SK-N-SH (cell line): Measurements from ENCODE around the gene PNMA6E. TPM values are rescaled to one million over a fixed set of nuclear protein-coding genes. Genes with fewer than 3 reads are reported as not detected.

ENCODE experiments used
- CTCF ChIA-PET: fragments of 300-600, 350-600 bp; formaldehyde crosslinking; extraction: SDS; loops from one replicate; lab custom pipeline; 2021; lab: Yijun Ruan, JAX
- POLR2A ChIA-PET: fragments of 350-600 bp; sonication (Branson Sonifier 250); formaldehyde crosslinking; extraction: SDS; loops from one replicate; lab custom pipeline; 2020; ENCODE audit warnings: antibody characterized with exemption, inconsistent platforms; lab: Yijun Ruan, JAX
- DNase-seq: peaks from one replicate; pipeline ENCODE4 v3.0.0; 2012
- H2AFZ ChIP-seq: fragments of 200-600 bp; sonication (generic); 2 replicates; pipeline ENCODE4 v1.8.1; 2016; ENCODE audit warnings: antibody characterized with exemption, mild to moderate bottlenecking, low read depth
- H3F3A ChIP-seq: fragments of 200-600 bp; sonication (generic); replicated peaks from 2 replicates; pipeline ENCODE3; 2016; ENCODE audit warnings: antibody characterized with exemption, mild to moderate bottlenecking; ENCODE audit not compliant: insufficient read depth
- H3K27ac ChIP-seq, 2 experiments: fragments of 200-500 bp in 1 of 2; fragments of 200-600 bp in 1 of 2; sonication (Bioruptor generic) in 1 of 2; sonication (generic), shearing (Covaris generic) in 1 of 2; 2 replicates each; pipeline versions ENCODE4 v1.5.1 to v1.6.1; 2014 to 2016; ENCODE audit warnings: low read depth in 2 of 2, inconsistent platforms in 1 of 2, low read length in 1 of 2, mild to moderate bottlenecking in 1 of 2, mixed read lengths in 1 of 2
- H3K27me3 ChIP-seq: fragments of 200-600 bp; sonication (generic), shearing (Covaris generic); 2 replicates; pipeline ENCODE4 v1.6.1; 2016; ENCODE audit warnings: mixed run types; ENCODE audit not compliant: insufficient read depth
- H3K36me3 ChIP-seq, 2 experiments: fragments of 200-500 bp in 1 of 2; fragments of 200-600 bp in 1 of 2; sonication (Bioruptor generic) in 1 of 2; sonication (generic) in 1 of 2; replicated peaks in 1 of 2; 2 replicates each; pipeline versions ENCODE3 to v1.5.1; 2014 to 2016; ENCODE audit warnings: low read length in 1 of 2, mild to moderate bottlenecking in 1 of 2; ENCODE audit not compliant: insufficient read depth in 2 of 2, control insufficient read depth in 1 of 2
- H3K4me1 ChIP-seq, 2 experiments: fragments of 200-500 bp in 1 of 2; fragments of 200-600 bp in 1 of 2; sonication (Bioruptor generic) in 1 of 2; sonication (generic), shearing (Covaris generic) in 1 of 2; 2 replicates each; pipeline versions ENCODE4 v1.5.1 to v1.6.1; 2014 to 2016; ENCODE audit warnings: low read depth in 1 of 2, low read length in 1 of 2, mixed run types in 1 of 2; ENCODE audit not compliant: insufficient read depth in 2 of 2, control insufficient read depth in 1 of 2
- H3K4me2 ChIP-seq: fragments of 200-600 bp; sonication (generic), shearing (Covaris generic); 2 replicates; pipeline ENCODE4 v1.6.1; 2017; ENCODE audit warnings: mixed run types
- H3K4me3 ChIP-seq, 2 experiments: fragments of 200-500 bp in 1 of 2; fragments of 200-600 bp in 1 of 2; sonication (Bioruptor generic) in 1 of 2; sonication (generic), shearing (Covaris generic) in 1 of 2; 2 replicates each; pipeline versions ENCODE4 v1.5.1 to v1.8.1; 2014 to 2016; ENCODE audit warnings: low read depth in 2 of 2, inconsistent platforms in 1 of 2, low read length in 1 of 2, mild to moderate bottlenecking in 1 of 2, mixed read lengths in 1 of 2, moderate library complexity in 1 of 2
- H3K79me2 ChIP-seq: fragments of 200-600 bp; sonication (generic); 2 replicates; pipeline ENCODE4 v1.8.1; 2017; ENCODE audit warnings: mild to moderate bottlenecking; ENCODE audit not compliant: insufficient read depth
- H3K9ac ChIP-seq: fragments of 200-600 bp; sonication (generic); 2 replicates; pipeline ENCODE4 v1.6.1; 2017; ENCODE audit warnings: mixed run types
- H3K9me2 ChIP-seq: fragments of 200-600 bp; sonication (generic); 2 replicates; pipeline ENCODE4 v1.6.1; 2017; ENCODE audit warnings: mixed run types
- H3K9me3 ChIP-seq: fragments of 200-600 bp; sonication (generic); 2 replicates; pipeline ENCODE4 v1.6.1; 2017; ENCODE audit warnings: mixed run types, mild to moderate bottlenecking, moderate library complexity
- H4K20me1 ChIP-seq: fragments of 200-600 bp; sonication (generic); 2 replicates; pipeline ENCODE4 v1.6.1; 2017; ENCODE audit warnings: mild to moderate bottlenecking, mixed run types; ENCODE audit not compliant: insufficient read depth
- CHD2 ChIP-seq: fragments of 150-350 bp; IDR thresholded peaks from 2 replicates; pipeline ENCODE4 v1.6.1; 2018; ENCODE audit warnings: low read length; ENCODE audit not compliant: partially characterized antibody
- CTCF ChIP-seq: fragments of 200-600 bp; sonication (generic); IDR thresholded peaks from 2 replicates; pipeline ENCODE4 v1.6.1; 2017; ENCODE audit warnings: antibody characterized with exemption, mild to moderate bottlenecking, moderate library complexity
- GABPA ChIP-seq: IDR thresholded peaks from 2 replicates; pipeline ENCODE4 v1.4.0; 2012; ENCODE audit warnings: low read depth, mild to moderate bottlenecking
- JUND ChIP-seq: IDR thresholded peaks from 2 replicates; pipeline ENCODE4 v1.4.0; 2012
- MEF2A ChIP-seq: IDR thresholded peaks from 2 replicates; pipeline ENCODE4 v1.4.0; 2012; ENCODE audit warnings: low read depth, borderline replicate concordance
- REST ChIP-seq: IDR thresholded peaks from 2 replicates; pipeline ENCODE4 v1.6.1; 2012; ENCODE audit warnings: mild to moderate bottlenecking, low read depth, low read length, moderate library complexity
- USF1 ChIP-seq: IDR thresholded peaks from 2 replicates; pipeline ENCODE4 v1.4.0; 2012; ENCODE audit warnings: low read depth, borderline replicate concordance
- YY1 ChIP-seq: IDR thresholded peaks from 2 replicates; pipeline ENCODE4 v1.4.0; 2012; ENCODE audit warnings: low read depth, mild to moderate bottlenecking
- WGBS: methylation state at CpG from one replicate; pipeline ENCODE4 v1.1.6; 2017; ENCODE audit warnings: low lambda C conversion rate; 5-methylcytosine and 5-hydroxymethylcytosine counted together
- polyA plus RNA-seq, 3 experiments: library from polyadenylated mRNA; depleted of rRNA; stranded (reverse); fragments of >200 nt; gene quantifications; 2 replicates each; pipeline ENCODE4 v1.2.3, GENCODE V29; 2012

PNMA6E gene
- polyA plus RNA-seq, 1 of the 3 experiments (the other 2 are of a cell fraction) = not detected

GRCh38 chrX:153441981-153442380 is 40.8 kb upstream of the PNMA6E start:
- Histone ChIP-seq H3K4me2 (no peak overlapping the region), H3K36me3 (no peaks in the 10 kb centered on the region), H2AFZ (no peak overlapping the region), H3K9me2 (no peaks in the 10 kb centered on the region), H3F3A (no peaks in the 10 kb centered on the region), H3K27me3 (peaks cover 38% of the 10 kb centered on the region), H4K20me1 (no peaks in the 10 kb centered on the region), H3K9ac (no peak overlapping the region), H3K79me2 (no peaks in the 10 kb centered on the region), H3K4me1 (no peaks in the 10 kb centered on the region), H3K9me3 (no peaks in the 10 kb centered on the region), H3K27ac (no peak overlapping the region), H3K4me3 (no peak overlapping the region)
- CTCF ChIA-PET = no interaction called here
- 16% methylated on average over 7 of the region's 9 CpGs for WGBS
- POLR2A ChIA-PET = no interaction called here
- no peak for TF ChIP-seq MEF2A
- no peak for DNase-seq

- POLR2A ChIA-PET = no interaction called here
- DNase-seq = no peak
- Histone ChIP-seq H3K27ac (no peak overlapping the region), H3K4me1 (no peaks in the 10 kb centered on the region), H3K36me3 (no peaks in the 10 kb centered on the region), H4K20me1 (no peaks in the 10 kb centered on the region), H3K4me3 (no peak overlapping the region), H3K4me2 (no peak overlapping the region), H3K79me2 (no peaks in the 10 kb centered on the region), H3K27me3 (peaks cover 38% of the 10 kb centered on the region), H3F3A (no peaks in the 10 kb centered on the region), H3K9me2 (no peaks in the 10 kb centered on the region), H3K9me3 (no peaks in the 10 kb centered on the region), H3K9ac (no peak overlapping the region), H2AFZ (no peak overlapping the region)
- 51% methylated on average over 7 of the region's 7 CpGs for whole genome bisulfite sequencing
- CTCF ChIA-PET = interaction anchor here (0.6 kb wide), 1 partner anchor 289 kb away, joined by 3 read pairs; no protein-coding TSS in a partner anchor
- TF ChIP-seq USF1 = no peak
- no peak for TF ChIP-seq YY1
- TF ChIP-seq REST = no peak
- no peak for TF ChIP-seq GABPA
- no peak for TF ChIP-seq CTCF
- no peak for TF ChIP-seq MEF2A
- no peak for TF ChIP-seq CHD2
- no peak for TF ChIP-seq JUND
Observed at GRCh38 chrX:153441296-153441695, 40.1 kb upstream of the PNMA6E start.
